K562 (cell line): ENCODE measurements around the gene TSR3. TPM values are rescaled to one million over a fixed set of nuclear protein-coding genes. Genes with fewer than 3 reads are reported as not detected.

ENCODE experiments used
- ARID2 ChIP-seq: fragments of 450-650 bp; IDR thresholded peaks from 2 replicates; pipeline ENCODE4 v1.6.1; 2017; ENCODE audit warnings: antibody characterized with exemption, mild to moderate bottlenecking
- ATF7 ChIP-seq: fragments of 450-650 bp; IDR thresholded peaks from 2 replicates; pipeline ENCODE4 v1.7.1; 2014; ENCODE audit warnings: mild to moderate bottlenecking, moderate library complexity
- CBFB ChIP-seq: sonication (generic); formaldehyde crosslinking; IDR thresholded peaks from 2 replicates; pipeline ENCODE4 v1.4.0; 2020; ENCODE audit warnings: mild to moderate bottlenecking, missing genetic modification reagents
- ETV6 ChIP-seq, 3 experiments: fragments of 150-350 bp in 1 of 3; sonication (generic) in 1 of 3; formaldehyde crosslinking in 1 of 3; IDR thresholded peaks; 2 replicates each; pipeline versions ENCODE4 v1.6.1 to v1.8.0; 2014 to 2022; ENCODE audit warnings: borderline replicate concordance in 2 of 3, low read depth in 2 of 3, antibody characterized with exemption in 1 of 3, low read length in 1 of 3, mild to moderate bottlenecking in 1 of 3, missing genetic modification reagents in 1 of 3
- EZH2 ChIP-seq: IDR thresholded peaks from 2 replicates; pipeline ENCODE4 v1.6.1; 2012; ENCODE audit warnings: low read depth, mild to moderate bottlenecking, inconsistent platforms, low read length, borderline replicate concordance
- HDAC2 ChIP-seq: fragments of 450-650 bp; IDR thresholded peaks from 2 replicates; pipeline ENCODE4 v1.6.1; 2016; ENCODE audit warnings: mild to moderate bottlenecking
- HLTF ChIP-seq: fragments of 450-650 bp; IDR thresholded peaks from 2 replicates; pipeline ENCODE4 v1.6.1; 2016
- JUN ChIP-seq, 2 experiments: sonication (generic) in 1 of 2; formaldehyde crosslinking in 1 of 2; IDR thresholded peaks; 2 replicates each; pipeline versions ENCODE4 v1.6.1 to v1.8.0; 2012 to 2022; ENCODE audit warnings: borderline replicate concordance in 2 of 2, mild to moderate bottlenecking in 2 of 2, improper control_type of control experiment in 1 of 2, low read depth in 1 of 2, low read length in 1 of 2, missing genetic modification reagents in 1 of 2
- MLLT1 ChIP-seq, 2 experiments: fragments of 450-650 bp; IDR thresholded peaks; 2 replicates each; pipeline ENCODE4 v1.6.1; 2016
- NCOA2 ChIP-seq, 2 experiments: fragments of 450-650 bp; IDR thresholded peaks; 2 replicates each; pipeline ENCODE4 v1.6.1; 2018; ENCODE audit warnings: mild to moderate bottlenecking in 2 of 2, moderate library complexity in 1 of 2; ENCODE audit not compliant: partially characterized antibody in 2 of 2
- NELFE ChIP-seq: IDR thresholded peaks from 2 replicates; pipeline ENCODE4 v1.6.1; 2011; ENCODE audit warnings: mild to moderate bottlenecking; ENCODE audit not compliant: insufficient read depth, insufficient read length
- PBX2 ChIP-seq, 2 experiments: IDR thresholded peaks in 1 of 2; conservative IDR thresholded peaks in 1 of 2; 2 replicates each; pipeline ENCODE4 v1.6.1; 2016; ENCODE audit warnings: low read depth in 2 of 2, mild to moderate bottlenecking in 1 of 2, missing compliant biosample characterization in 1 of 2, missing genetic modification characterization in 1 of 2, moderate library complexity in 1 of 2
- SNIP1 ChIP-seq: fragments of 450-650 bp; IDR thresholded peaks from 2 replicates; pipeline ENCODE4 v1.7.1; 2017; ENCODE audit warnings: low read depth, mild to moderate bottlenecking
- SRSF9 ChIP-seq: fragments of 200-400 bp; formaldehyde crosslinking; IDR thresholded peaks from 2 replicates; pipeline ENCODE4 v1.6.1; 2017; ENCODE audit warnings: low read depth, low read length, borderline replicate concordance
- TRIM28 ChIP-seq: fragments of 450-650 bp; IDR thresholded peaks from 2 replicates; pipeline ENCODE4 v1.6.1; 2017
- U2AF1 ChIP-seq: fragments of 200-400 bp; formaldehyde crosslinking; optimal IDR thresholded peaks from 2 replicates; pipeline ENCODE3; 2017; ENCODE audit warnings: mild to moderate bottlenecking, low read depth, low read length, moderate library complexity
- WHSC1 ChIP-seq: IDR thresholded peaks from one replicate; pipeline ENCODE4 v1.6.1; 2012; ENCODE audit warnings: low read length, control low read depth, inconsistent platforms
- ZNF184 ChIP-seq: sonication (generic); formaldehyde crosslinking; IDR thresholded peaks from 2 replicates; pipeline ENCODE4 v1.5.0; 2020; ENCODE audit warnings: missing genetic modification reagents
- polyA plus RNA-seq, 8 experiments: library from polyadenylated mRNA; depleted of rRNA in 4 of 8; stranded (reverse) in 5 of 8; unstranded in 3 of 8; fragments of >200 nt; fragmentation: Nextera tagmentation in 2 of 8; fragmentation: Illumina TruSeq in 1 of 8; extraction: Ambion mirVana in 2 of 8; extraction: Trizol in 1 of 8; gene quantifications; 2 replicates each; pipeline versions ENCODE4 v1.2.1 to v1.2.3, GENCODE V29; 2011 to 2014; ENCODE audit warnings: inconsistent platforms in 1 of 8, missing spikeins in 1 of 8
- total RNA-seq, 7 experiments: library from RNA; depleted of rRNA in 6 of 7; stranded (reverse); fragments of >200 nt in 6 of 7; fragmentation: Illumina TruSeq in 2 of 7; extraction: Trizol in 2 of 7; gene quantifications; 2 replicates each; pipeline versions ENCODE4 v1.2.1 to v1.2.3, GENCODE V29; 2011 to 2021; ENCODE audit warnings: low replicate concordance in 1 of 7

The TSR3 gene
- total and polyA plus RNA-seq, 9 of the 15 experiments (the other 6 are each of a cell fraction or from before 2014, with no cell fraction given): 1.5 to 74.8 (median 16.5) TPM

- TF ChIP-seq MLLT1 (IDR thresholded peaks at IDR 0.05): peak; percentile 64 to 95; a peak in 3 of 4 replicates
- TF ChIP-seq HLTF: peak; percentile 63; the same call in 1 of the 2 replicates
- TF ChIP-seq NCOA2 (IDR thresholded peaks at IDR 0.05; ENCODE audit: partially characterized antibody in 2 of 2): peak in 1 of 2 experiments; percentile 100
- TF ChIP-seq WHSC1: no peak
- TF ChIP-seq SNIP1: no peak
- no peak for TF ChIP-seq NELFE
- no peak for TF ChIP-seq ARID2
- no peak for TF ChIP-seq U2AF1
- TF ChIP-seq JUN (IDR thresholded peaks at IDR 0.05; ENCODE audit: borderline replicate concordance, low read depth, low read length): peak; percentile 7; the same call in 1 of the 2 replicates
- TF ChIP-seq JUN (CRISPR knock-in tag; IDR thresholded peaks at IDR 0.05; ENCODE audit: borderline replicate concordance): no peak
- peak; percentile 39 for TF ChIP-seq PBX2 (CRISPR knock-in tag; IDR thresholded peaks at IDR 0.05; ENCODE audit: low read depth)
- no peak for TF ChIP-seq PBX2 (tag; conservative IDR thresholded peaks at IDR 0.05; ENCODE audit: low read depth)
- no peak for TF ChIP-seq SRSF9
- peak; percentile 87 for TF ChIP-seq ATF7
- TF ChIP-seq EZH2: no peak
- no peak for TF ChIP-seq ZNF184 (CRISPR knock-in tag)
- peak; percentile 58; the same call in 1 of the 2 replicates for TF ChIP-seq HDAC2
- peak; percentile 87 for TF ChIP-seq CBFB (CRISPR knock-in tag)
- no peak for TF ChIP-seq TRIM28
- no peak for TF ChIP-seq ETV6 (IDR thresholded peaks at IDR 0.05; ENCODE audit: borderline replicate concordance in 1 of 2, low read depth in 2 of 2, low read length in 1 of 2)
- TF ChIP-seq ETV6 (CRISPR knock-in tag; IDR thresholded peaks at IDR 0.05; ENCODE audit: borderline replicate concordance): no peak
These were observed 42.4 kb downstream of the TSR3 start, which contains the start of gene UBE2I (continued) for GRCh38 chr16:1308977-1309885.
